CD14-positive monocyte (primary cell): Measurements from ENCODE around the gene FBXO24. TPM values are rescaled to one million over a fixed set of nuclear protein-coding genes. Genes with fewer than 3 reads are reported as not detected.

Source experiments
- DNase-seq, 3 donors: peaks; one replicate each; pipeline ENCODE4 v3.0.0-alpha.2; 2011 to 2022
- H2AFZ ChIP-seq: 2 replicates; pipeline ENCODE4 v1.6.0; 2012; ENCODE audit warnings: mild to moderate bottlenecking, low read depth, low read length, inconsistent platforms; ENCODE audit not compliant: insufficient read depth, poor library complexity, severe bottlenecking
- H3K27ac ChIP-seq, 2 donors: 1 replicate in 1 of 2; 2 replicates in 1 of 2; pipeline ENCODE4 v1.5.1; 2012 to 2013; ENCODE audit warnings: low read length in 2 of 2, control low read depth in 1 of 2, inconsistent platforms in 1 of 2, low read depth in 1 of 2, mild to moderate bottlenecking in 1 of 2
- H3K27me3 ChIP-seq, 2 donors: one replicate each; pipeline versions ENCODE4 v1.6.0 to v1.6.1; 2011 to 2013; ENCODE audit warnings: low read length in 2 of 2; ENCODE audit not compliant: control insufficient read depth in 2 of 2, insufficient read depth in 2 of 2
- H3K36me3 ChIP-seq, 2 donors: replicated peaks in 1 of 2; 1 replicate in 1 of 2; 2 replicates in 1 of 2; pipeline versions ENCODE4 v1.5.1 to v1.6.1; 2012 to 2013; ENCODE audit warnings: low read length in 2 of 2, control low read depth in 1 of 2, inconsistent platforms in 1 of 2, mild to moderate bottlenecking in 1 of 2; ENCODE audit not compliant: insufficient read depth in 2 of 2, control insufficient read depth in 1 of 2
- H3K4me1 ChIP-seq, 2 donors: 1 replicate in 1 of 2; 2 replicates in 1 of 2; pipeline versions ENCODE4 v1.5.1 to v1.6.1; 2012 to 2013; ENCODE audit warnings: low read length in 2 of 2, control low read depth in 1 of 2, inconsistent platforms in 1 of 2, mild to moderate bottlenecking in 1 of 2, moderate library complexity in 1 of 2; ENCODE audit not compliant: insufficient read depth in 2 of 2, control insufficient read depth in 1 of 2
- H3K4me2 ChIP-seq: replicated peaks from 2 replicates; pipeline ENCODE3; 2012; ENCODE audit warnings: low read length, moderate library complexity, mild to moderate bottlenecking; ENCODE audit not compliant: poor library complexity, severe bottlenecking; ENCODE audit errors: extremely low read depth
- H3K4me3 ChIP-seq, 3 experiments: fragments of 200-600 bp in 1 of 3; sonication (generic) in 1 of 3; replicated peaks in 1 of 3; 1 replicate in 2 of 3; 2 replicates in 1 of 3; pipeline ENCODE4 v1.5.1; 2011 to 2013; ENCODE audit warnings: low read length in 3 of 3, mild to moderate bottlenecking in 3 of 3, control low read depth in 2 of 3, low read depth in 2 of 3, inconsistent platforms in 1 of 3, moderate library complexity in 1 of 3
- H3K79me2 ChIP-seq: 2 replicates; pipeline ENCODE4 v1.6.0; 2012; ENCODE audit warnings: mild to moderate bottlenecking, control low read depth, inconsistent platforms, low read length, moderate library complexity; ENCODE audit not compliant: insufficient read depth
- H3K9ac ChIP-seq: 2 replicates; pipeline ENCODE4 v1.6.0; 2017; ENCODE audit warnings: low read length, mild to moderate bottlenecking; ENCODE audit not compliant: insufficient read depth, poor library complexity, severe bottlenecking
- H3K9me3 ChIP-seq, 2 donors: replicated peaks in 1 of 2; 1 replicate in 1 of 2; 2 replicates in 1 of 2; pipeline versions ENCODE4 v1.5.1 to v1.6.1; 2012 to 2013; ENCODE audit warnings: low read length in 2 of 2, control low read depth in 1 of 2; ENCODE audit not compliant: control insufficient read depth in 1 of 2, insufficient read depth in 1 of 2
- H4K20me1 ChIP-seq: 2 replicates; pipeline ENCODE4 v1.6.0; 2012; ENCODE audit warnings: mild to moderate bottlenecking, low read length, control low read depth, moderate library complexity; ENCODE audit not compliant: insufficient read depth
- H3K27ac Mint-ChIP-seq, 7 donors: one replicate each; pipeline ENCODE4 v1.8.0; 2020; ENCODE audit warnings: mild to moderate bottlenecking in 7 of 7, mixed read lengths in 7 of 7, moderate library complexity in 6 of 7, inconsistent platforms in 2 of 7
- H3K27me3 Mint-ChIP-seq, 3 donors: one replicate each; pipeline ENCODE4 v1.8.0; 2021 to 2022; ENCODE audit warnings: low read depth in 3 of 3, mild to moderate bottlenecking in 3 of 3, mixed read lengths in 3 of 3, moderate library complexity in 3 of 3, inconsistent platforms in 1 of 3
- H3K36me3 Mint-ChIP-seq, 2 donors: one replicate each; pipeline ENCODE4 v1.8.0; 2020; ENCODE audit warnings: mixed read lengths in 2 of 2, inconsistent platforms in 1 of 2, mild to moderate bottlenecking in 1 of 2
- H3K4me1 Mint-ChIP-seq: one replicate; pipeline ENCODE4 v1.8.0; 2020; ENCODE audit warnings: mild to moderate bottlenecking, mixed read lengths
- H3K4me3 Mint-ChIP-seq, 2 donors: one replicate each; pipeline ENCODE4 v1.8.0; 2020; ENCODE audit warnings: mild to moderate bottlenecking in 2 of 2, mixed read lengths in 2 of 2, moderate library complexity in 1 of 2
- H3K9me3 Mint-ChIP-seq, 7 donors: one replicate each; pipeline ENCODE4 v1.8.0; 2020 to 2022; ENCODE audit warnings: mixed read lengths in 7 of 7, mild to moderate bottlenecking in 6 of 7, moderate library complexity in 6 of 7, inconsistent platforms in 2 of 7
- WGBS: methylation state at CpG from one replicate; pipeline ENCODE4 v1.1.5; 2013; ENCODE audit warnings: missing lambda C conversion rate; ENCODE audit not compliant: insufficient coverage; 5-methylcytosine and 5-hydroxymethylcytosine counted together
- intact Hi-C, 2 donors: fragments of 100-400 bp; cut with micrococcal nuclease; formaldehyde crosslinking; loops; one replicate each; pipeline versions ENCODE4 v1.15.0 to v1.15.1; 2023
- polyA plus RNA-seq, 3 donors: library from polyadenylated mRNA; depleted of rRNA in 1 of 3; unstranded in 2 of 3; stranded (reverse) in 1 of 3; fragments of 300-500 nt in 2 of 3; fragments of >200 nt in 1 of 3; fragmentation: Illumina TruSeq in 2 of 3; gene quantifications; 1 replicate in 2 of 3; 2 replicates in 1 of 3; pipeline ENCODE4 v1.2.3, GENCODE V29; 2012 to 2021
- TF ChIP-seq, protein P1 (sequence below): fragments of 200-600 bp; IDR thresholded peaks from one replicate; pipeline ENCODE4 v1.8.0; 2022; ENCODE audit warnings: antibody characterized with exemption, mild to moderate bottlenecking

The FBXO24 gene
- polyA plus RNA-seq, 3 donors: 0.42 to 1.2 (median 0.69) TPM

DNA sequence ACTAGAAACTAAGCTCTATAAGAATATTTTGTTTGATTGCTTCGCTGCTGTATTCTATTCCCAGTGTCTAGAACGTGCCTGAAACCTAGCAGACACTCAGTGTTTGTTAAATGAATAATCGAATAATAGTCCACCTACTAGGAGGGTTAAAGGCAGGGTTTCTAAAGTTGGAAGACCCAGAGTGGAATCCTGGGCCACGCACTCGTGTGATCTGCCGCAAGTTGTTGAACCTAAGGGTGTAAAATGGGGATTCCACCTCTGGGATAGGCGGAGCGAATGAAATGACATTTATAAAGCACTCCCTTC, 47.8 kb upstream of the FBXO24 start:
- peak overlapping the region in 1 of 2 donors; percentile 58 for H3K27ac ChIP-seq
- DNase-seq: no peak
- no peaks in the 10 kb centered on the region for H3K27me3 ChIP-seq
- TF ChIP-seq, protein P1, sequence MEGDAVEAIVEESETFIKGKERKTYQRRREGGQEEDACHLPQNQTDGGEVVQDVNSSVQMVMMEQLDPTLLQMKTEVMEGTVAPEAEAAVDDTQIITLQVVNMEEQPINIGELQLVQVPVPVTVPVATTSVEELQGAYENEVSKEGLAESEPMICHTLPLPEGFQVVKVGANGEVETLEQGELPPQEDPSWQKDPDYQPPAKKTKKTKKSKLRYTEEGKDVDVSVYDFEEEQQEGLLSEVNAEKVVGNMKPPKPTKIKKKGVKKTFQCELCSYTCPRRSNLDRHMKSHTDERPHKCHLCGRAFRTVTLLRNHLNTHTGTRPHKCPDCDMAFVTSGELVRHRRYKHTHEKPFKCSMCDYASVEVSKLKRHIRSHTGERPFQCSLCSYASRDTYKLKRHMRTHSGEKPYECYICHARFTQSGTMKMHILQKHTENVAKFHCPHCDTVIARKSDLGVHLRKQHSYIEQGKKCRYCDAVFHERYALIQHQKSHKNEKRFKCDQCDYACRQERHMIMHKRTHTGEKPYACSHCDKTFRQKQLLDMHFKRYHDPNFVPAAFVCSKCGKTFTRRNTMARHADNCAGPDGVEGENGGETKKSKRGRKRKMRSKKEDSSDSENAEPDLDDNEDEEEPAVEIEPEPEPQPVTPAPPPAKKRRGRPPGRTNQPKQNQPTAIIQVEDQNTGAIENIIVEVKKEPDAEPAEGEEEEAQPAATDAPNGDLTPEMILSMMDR: no peak
- Mint-ChIP-seq H3K4me1 (peaks cover 13% of the 10 kb centered on the region), H3K9me3 (no peaks in the 10 kb centered on the region), H3K36me3 (no peaks in the 10 kb centered on the region), H3K27ac (peak overlapping the region in 6 of 7 donors; percentile 1 to 81 (median 40)), H3K4me3 (peak overlapping the region; percentile 86 to 91), H3K27me3 (peaks cover 0 to 7% (median under 1%) of the 10 kb centered on the region in 3 donors)
- peaks cover 14 to 18% of the 10 kb centered on the region in 2 donors for H3K4me1 ChIP-seq
- H3K36me3 ChIP-seq: no peaks in the 10 kb centered on the region
- H3K4me3 ChIP-seq: peak overlapping the region in 1 of 3 experiments; percentile 85
- 0% methylated on average over 5 of the region's 8 CpGs for WGBS
- no peaks in the 10 kb centered on the region for H3K9me3 ChIP-seq
- H3K4me2 ChIP-seq: peak overlapping the region; percentile 56
- H3K9ac ChIP-seq: no peak overlapping the region
- peaks cover 3% of the 10 kb centered on the region for H3K79me2 ChIP-seq
- peak overlapping the region; percentile 14 for H2AFZ ChIP-seq
- H4K20me1 ChIP-seq: no peaks in the 10 kb centered on the region
- intact Hi-C loops: loop anchor here in 1 of 2 donors (2.0 to 5.0 kb wide), 2 partner anchors 49 to 74 kb away; partner anchors contain the start of genes FBXO24, LRCH4 and MOSPD3

DNA sequence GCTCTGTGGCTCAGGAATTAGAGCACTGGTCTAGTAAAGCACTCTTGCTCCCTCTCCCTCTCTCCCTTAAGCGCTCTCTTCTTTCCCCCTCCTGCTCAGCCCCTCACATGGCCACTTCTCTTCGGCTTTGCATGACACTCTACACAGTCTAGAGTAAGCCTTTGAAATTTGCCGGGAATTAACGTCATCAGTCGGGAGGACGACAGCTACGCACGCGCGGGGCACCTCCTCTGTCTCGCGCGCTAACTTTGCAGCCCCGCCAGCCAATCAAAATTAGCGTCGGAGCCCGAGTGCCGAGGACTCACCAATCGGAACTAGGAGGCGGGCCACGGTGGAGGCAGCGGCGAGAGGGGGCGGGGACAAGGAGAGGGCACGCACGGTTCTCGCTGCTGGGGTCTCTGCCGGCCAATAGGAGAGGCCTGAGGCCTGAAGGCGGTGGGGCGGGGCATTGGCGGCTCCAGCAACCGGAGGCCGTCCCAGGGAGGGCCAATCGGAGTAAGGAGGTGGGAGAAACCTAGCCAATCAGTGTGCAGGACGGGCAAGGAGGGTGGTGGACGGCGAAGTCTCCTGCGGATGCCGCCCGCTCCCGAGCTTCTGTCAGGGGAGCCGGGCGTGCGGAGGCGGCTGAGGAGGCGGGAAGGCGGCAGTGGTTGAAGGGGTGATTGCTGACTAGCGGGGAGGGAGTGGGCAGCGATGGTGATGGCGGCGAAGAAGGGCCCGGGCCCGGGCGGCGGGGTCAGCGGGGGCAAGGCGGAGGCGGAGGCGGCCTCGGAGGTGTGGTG, 47.3 kb upstream of the FBXO24 start, which contains the start of gene AGFG2:
Gene AGFG2 (plus strand): TSS at position 550 of the 782 bp plus-strand sequence. CDS start 144 bp downstream, at position 694.
- no peaks in the 10 kb centered on the region for H3K9me3 Mint-ChIP-seq
- H3K4me1 Mint-ChIP-seq: peaks cover 13% of the 10 kb centered on the region
- H3K79me2 ChIP-seq: peaks cover 3% of the 10 kb centered on the region
- H3K9ac ChIP-seq: peak within 1 kb of the TSS; percentile 61
- H3K9me3 ChIP-seq: no peaks in the 10 kb centered on the region
- TF ChIP-seq, protein P1: no peak
- H3K27me3 ChIP-seq: no peaks in the 10 kb centered on the region
- peak within 1 kb of the TSS in 1 of 2 donors; percentile 58 for H3K27ac ChIP-seq
- peaks cover 14 to 18% of the 10 kb centered on the region in 2 donors for H3K4me1 ChIP-seq
- peaks cover 0 to 5% (median 0%) of the 10 kb centered on the region in 3 donors for H3K27me3 Mint-ChIP-seq
- H3K4me3 ChIP-seq: peak within 1 kb of the TSS; percentile 56 to 85 (median 57)
- H3K36me3 Mint-ChIP-seq: no peaks in the 10 kb centered on the region
- H3K27ac Mint-ChIP-seq: peak within 1 kb of the TSS in 6 of 7 donors; percentile 24 to 89 (median 60)
- H3K4me2 ChIP-seq: peak within 1 kb of the TSS; percentile 93
- H2AFZ ChIP-seq: peak within 1 kb of the TSS; percentile 96
- H4K20me1 ChIP-seq: no peaks in the 10 kb centered on the region
- WGBS: 0% methylated on average over 60 of the region's 60 CpGs
- H3K36me3 ChIP-seq: no peaks in the 10 kb centered on the region
- DNase-seq: peak; percentile 99 to 100 (median 99)
- peak within 1 kb of the TSS; percentile 91 to 96 for H3K4me3 Mint-ChIP-seq
- intact Hi-C loops: loop anchor here in 1 of 2 donors (2.0 to 5.0 kb wide), 2 partner anchors 48 to 74 kb away; partner anchors contain the start of genes FBXO24, LRCH4 and MOSPD3
